ENCODE data around the gene A1BG. TPM values are rescaled to one million over a fixed set of nuclear protein-coding genes. Genes with fewer than 3 reads are reported as not detected.

Gene A1BG
- total RNA-seq, 1 donor from 2014 or later, result 21.8 TPM

- no peak for TF ChIP-seq CTCF (IDR thresholded peaks at IDR 0.05)
- peak; percentile 97 for ATAC-seq (ENCODE audit: low read depth)
- peaks cover 38% of the 10 kb centered on the region for H3K4me1 Mint-ChIP-seq
- peak within 1 kb of the TSS; percentile 100 for H3K4me3 Mint-ChIP-seq
- peaks cover 57% of the 10 kb centered on the region for H3K36me3 Mint-ChIP-seq (ENCODE audit: low read depth)
- no peaks in the 10 kb centered on the region for H3K27me3 Mint-ChIP-seq
- ChIA-PET CTCF (interaction anchor here (1.3 kb wide), 1 partner anchor 20 kb away, joined by 3 read pairs; no protein-coding TSS in a partner anchor), POLR2A (interaction anchor here (0.7 to 3.8 kb wide), 18 partner anchors 12 to 596 kb away, joined by 3 to 23 read pairs (median 4); partner anchors contain the start of genes ZBTB45, ZNF154, ZNF274 and ZNF324B)
- H3K27ac Mint-ChIP-seq, result peak within 1 kb of the TSS; percentile 98
- intact Hi-C loops (cut with micrococcal nuclease), result loop anchor here (1.0 to 10.0 kb wide), 11 partner anchors 21 to 916 kb away; partner anchors contain the start of genes ZNF132, ZNF497, ZNF548 and ZNF584
- DNase-seq, result peak; percentile 89
- H3K9me3 Mint-ChIP-seq, result no peaks in the 10 kb centered on the region
These were observed 48.0 kb downstream of the A1BG start, which contains the start of gene ERVK3-1 for GRCh38 chr19:58305065-58305931. TSS of gene ERVK3-1 (plus strand) at chr19:58305377. CDS start at chr19:58312169, 6,792 bp downstream.

- peak overlapping the region; percentile 100 for H3K4me3 Mint-ChIP-seq
- CTCF ChIA-PET, result no interaction called here
- DNase-seq (no peak), ATAC-seq (ENCODE audit: low read depth) (no peak)
- peaks cover 38% of the 10 kb centered on the region for H3K4me1 Mint-ChIP-seq
- POLR2A ChIA-PET, result interaction anchor here (0.7 to 3.8 kb wide), 16 partner anchors 13 to 595 kb away, joined by 3 to 23 read pairs (median 4); partner anchors contain the start of genes ZBTB45, ZNF154, ZNF274 and ZNF324B
- no peaks in the 10 kb centered on the region for H3K27me3 Mint-ChIP-seq
- H3K36me3 Mint-ChIP-seq (ENCODE audit: low read depth), result peaks cover 58% of the 10 kb centered on the region
- intact Hi-C loops (cut with micrococcal nuclease), result loop anchor here (1.0 to 10.0 kb wide), 11 partner anchors 22 to 915 kb away; partner anchors contain the start of genes ZNF132, ZNF497, ZNF548 and ZNF584
- H3K27ac Mint-ChIP-seq, result peak overlapping the region; percentile 98
- no peak for TF ChIP-seq CTCF (IDR thresholded peaks at IDR 0.05)
- H3K9me3 Mint-ChIP-seq, result no peaks in the 10 kb centered on the region
These were observed 48.6 kb downstream of the A1BG start for GRCh38 chr19:58304748-58305064.

- peak overlapping the region; percentile 100 for H3K4me3 Mint-ChIP-seq
- H3K27ac Mint-ChIP-seq, result peak overlapping the region; percentile 98
- intact Hi-C loops (cut with micrococcal nuclease), result loop anchor here (10.0 kb wide), 1 partner anchor 299 kb away; the partner anchor contains the start of gene ZNF606
- DNase-seq, result no peak
- CTCF ChIA-PET, result no interaction called here
- ATAC-seq (ENCODE audit: low read depth), result no peak
- no peaks in the 10 kb centered on the region for H3K27me3 Mint-ChIP-seq
- peaks cover 38% of the 10 kb centered on the region for H3K4me1 Mint-ChIP-seq
- POLR2A ChIA-PET, result interaction anchor here (3.8 kb wide), 1 partner anchor 58 kb away, joined by 23 read pairs; the partner anchor contains the start of gene ZNF497
- H3K36me3 Mint-ChIP-seq (ENCODE audit: low read depth), result peaks cover 55% of the 10 kb centered on the region
- H3K9me3 Mint-ChIP-seq, result no peaks in the 10 kb centered on the region
- TF ChIP-seq CTCF (IDR thresholded peaks at IDR 0.05), result no peak
These were observed 49.0 kb downstream of the A1BG start for GRCh38 chr19:58304255-58304654.

- no peaks in the 10 kb centered on the region for H3K27me3 Mint-ChIP-seq
- H3K9me3 Mint-ChIP-seq, result no peaks in the 10 kb centered on the region
- CTCF ChIA-PET, result no interaction called here
- ATAC-seq (ENCODE audit: low read depth), result no peak
- no peak for TF ChIP-seq CTCF (IDR thresholded peaks at IDR 0.05)
- H3K4me1 Mint-ChIP-seq, result peaks cover 14% of the 10 kb centered on the region
- H3K27ac Mint-ChIP-seq, result no peak overlapping the region
- H3K36me3 Mint-ChIP-seq (ENCODE audit: low read depth), result peaks cover 38% of the 10 kb centered on the region
- no peak overlapping the region for H3K4me3 Mint-ChIP-seq
- POLR2A ChIA-PET, result interaction anchor here (0.6 kb wide), 1 partner anchor 62 kb away, joined by 3 read pairs; the partner anchor contains the start of gene ZNF497
- intact Hi-C loops (cut with micrococcal nuclease), result loop anchor here (10.0 kb wide), 1 partner anchor 296 kb away; the partner anchor contains the start of gene ZNF606
- no peak for DNase-seq
These were observed 52.7 kb downstream of the A1BG start for GRCh38 chr19:58300620-58301019.

GRCh38 chr19:58296104-58296503 is 57.2 kb downstream of the A1BG start:
- TF ChIP-seq CTCF (IDR thresholded peaks at IDR 0.05), result no peak
- Mint-ChIP-seq H3K9me3 (peaks cover 20% of the 10 kb centered on the region), H3K4me3 (no peak overlapping the region), H3K27me3 (no peaks in the 10 kb centered on the region), H3K36me3 (ENCODE audit: low read depth) (peaks cover 74% of the 10 kb centered on the region), H3K27ac (no peak overlapping the region), H3K4me1 (no peaks in the 10 kb centered on the region)
- ChIA-PET CTCF (no interaction called here), POLR2A (no interaction called here)
- DNase-seq, result no peak
- intact Hi-C loops (cut with micrococcal nuclease), result no loop called here
- no peak for ATAC-seq (ENCODE audit: low read depth)

Measured in activated B cell treated with CpG ODN at 0.5 μM for 24 hours (primary cell).